ENCODE measurements around the gene SERPINB1. TPM values are rescaled to one million over a fixed set of nuclear protein-coding genes. Genes with fewer than 3 reads are reported as not detected.
A peak's percentile ranks its signal among the peaks of the same experiment; 100 is the strongest.

The SERPINB1 gene
- total and polyA plus RNA-seq, 9 of the 15 experiments (the other 6 are each of a cell fraction or from before 2014, with no cell fraction given) = 33.9 to 108 (median 63.8) TPM

DNA sequence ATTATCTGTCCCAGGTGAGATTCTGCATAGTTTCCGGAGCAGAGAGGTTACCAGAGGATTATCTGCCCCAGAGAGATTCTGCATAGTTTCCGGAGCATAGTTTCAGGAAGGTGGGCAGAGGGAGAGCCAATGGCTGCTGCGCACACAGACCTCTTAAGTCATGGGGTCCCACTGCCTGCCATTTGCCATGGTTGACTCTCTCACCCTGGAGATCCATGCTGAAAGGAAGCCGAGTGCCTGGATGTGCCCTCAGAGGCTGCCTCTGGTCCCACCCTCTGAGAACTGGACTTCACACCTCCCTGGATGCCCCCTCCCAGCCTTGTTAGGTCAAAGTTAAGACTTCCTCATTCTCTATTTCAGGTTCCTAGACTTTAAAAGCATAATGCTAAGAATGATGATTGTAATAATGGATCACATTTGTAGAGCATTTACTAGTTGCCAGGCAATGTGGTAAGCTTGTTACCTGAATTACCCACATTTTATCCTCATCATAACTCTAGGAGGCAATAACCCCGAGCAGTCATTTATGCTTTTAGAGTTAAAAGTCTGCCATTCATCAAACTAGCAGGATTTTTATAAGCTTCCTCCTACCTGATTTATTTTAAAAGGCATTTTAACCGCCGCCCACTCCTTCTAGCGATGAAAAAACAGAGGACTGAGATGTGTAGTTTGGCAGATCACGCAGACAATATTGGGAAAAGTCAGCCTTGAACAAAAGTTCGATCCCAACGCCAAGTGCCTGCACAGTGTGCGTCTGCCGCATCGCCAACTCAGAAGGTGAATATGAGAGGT lies 49.5 kb upstream of the SERPINB1 start:
- in situ Hi-C loops (cut with MboI) (no loop called here), intact Hi-C loops (cut with micrococcal nuclease) (no loop called here)
- H3K27me3 ChIP-seq (ENCODE audit: control insufficient read depth in 2 of 2, insufficient read depth in 2 of 2, low read length in 2 of 2) = no peaks in the 10 kb centered on the region
- H3K27ac ChIP-seq (ENCODE audit: extremely low read depth, low read depth, low read length) = no peak overlapping the region
- no peak for FAIRE-seq
- H4K20me1 ChIP-seq (replicated peaks; ENCODE audit: control insufficient read depth, insufficient read depth, low read length) = no peaks in the 10 kb centered on the region
- H3K4me2 ChIP-seq (ENCODE audit: insufficient read depth, low read length) = no peak overlapping the region
- 84% methylated on average over 14 of the region's 14 CpGs for WGBS (ENCODE audit: insufficient coverage, low coverage, missing lambda C conversion rate)
- no TSS peak for BruUV-seq (replicated peaks)
- no peaks in the 10 kb centered on the region; a peak in 1 of 5 replicates for H3K4me1 ChIP-seq (replicated peaks in 1 of 2; ENCODE audit: control insufficient read depth in 2 of 2, insufficient read depth in 2 of 2, low read length in 2 of 2)
- H3K79me2 ChIP-seq (ENCODE audit: control insufficient read depth, insufficient read depth, low read length) = no peaks in the 10 kb centered on the region
- no peak for DNase-seq (ENCODE audit: extremely low read depth in 1 of 4, low spot score in 3 of 4)
- no peaks in the 10 kb centered on the region for H3K9me1 ChIP-seq (ENCODE audit: control insufficient read depth, insufficient read depth, low read length)
- TF ChIP-seq, protein P1, sequence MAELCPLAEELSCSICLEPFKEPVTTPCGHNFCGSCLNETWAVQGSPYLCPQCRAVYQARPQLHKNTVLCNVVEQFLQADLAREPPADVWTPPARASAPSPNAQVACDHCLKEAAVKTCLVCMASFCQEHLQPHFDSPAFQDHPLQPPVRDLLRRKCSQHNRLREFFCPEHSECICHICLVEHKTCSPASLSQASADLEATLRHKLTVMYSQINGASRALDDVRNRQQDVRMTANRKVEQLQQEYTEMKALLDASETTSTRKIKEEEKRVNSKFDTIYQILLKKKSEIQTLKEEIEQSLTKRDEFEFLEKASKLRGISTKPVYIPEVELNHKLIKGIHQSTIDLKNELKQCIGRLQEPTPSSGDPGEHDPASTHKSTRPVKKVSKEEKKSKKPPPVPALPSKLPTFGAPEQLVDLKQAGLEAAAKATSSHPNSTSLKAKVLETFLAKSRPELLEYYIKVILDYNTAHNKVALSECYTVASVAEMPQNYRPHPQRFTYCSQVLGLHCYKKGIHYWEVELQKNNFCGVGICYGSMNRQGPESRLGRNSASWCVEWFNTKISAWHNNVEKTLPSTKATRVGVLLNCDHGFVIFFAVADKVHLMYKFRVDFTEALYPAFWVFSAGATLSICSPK (IDR thresholded peaks at IDR 0.05; ENCODE audit: borderline replicate concordance) = no peak
- TF ChIP-seq WHSC1 (IDR thresholded peaks at IDR 0.05; ENCODE audit: low read length) (peak; percentile 80), SPI1 (IDR thresholded peaks at IDR 0.05; ENCODE audit: borderline replicate concordance, low read depth, low read length) (peak; percentile 35; the same call in 1 of the 2 replicates), ZNF174 (CRISPR knock-in tag; IDR thresholded peaks at IDR 0.05) (no peak)
- no peak for ATAC-seq
- ChIA-PET POLR2A (interaction anchor here (0.9 to 2.1 kb wide), 3 partner anchors 10 to 13 kb away, joined by 3 to 6 read pairs (median 4); partner anchors contain the start of gene SERPINB9), CTCF (ENCODE audit: low intra/inter-chr PET ratio) (no interaction called here)
- H3K9me3 ChIP-seq (replicated peaks; ENCODE audit: control insufficient read depth, insufficient read depth, low read depth, low read length) = no peaks in the 10 kb centered on the region
- H3K9ac ChIP-seq (ENCODE audit: insufficient read depth in 1 of 2, low read depth in 2 of 2, low read length in 2 of 2) = 0 out of 4 replicates have a peak overlapping the region, but pooled peaks of 1 of the 2 experiments have one; percentile 22
- H2AFZ ChIP-seq (ENCODE audit: low read depth, low read length) = no peak overlapping the region
- H3K4me3 ChIP-seq = no peak overlapping the region
- peaks cover 65% of the 10 kb centered on the region for H3K36me3 ChIP-seq (ENCODE audit: control insufficient read depth, insufficient read depth, low read length)
